Right cardiac atrium (tissue), 5 donors: ENCODE measurements around the gene UGCG. TPM values are rescaled to one million over a fixed set of nuclear protein-coding genes. Genes with fewer than 3 reads are reported as not detected.

Source experiments
- ATAC-seq, 2 donors: fragments of 200-7000 bp; cut with Tn5 transposase; one replicate each; pipeline versions ENCODE4 v1.8.0 to v1.9.1; 2020; ENCODE audit warnings: moderate library complexity in 2 of 2, mild to moderate bottlenecking in 1 of 2
- DNase-seq, 3 donors: peaks; one replicate each; pipeline ENCODE4 v3.0.0-alpha.2; 2020
- H3K27ac ChIP-seq: one replicate; pipeline ENCODE4 v1.5.1; 2013; ENCODE audit warnings: mild to moderate bottlenecking, low read length, control low read depth, moderate library complexity
- H3K27me3 ChIP-seq: one replicate; pipeline ENCODE4 v1.6.1; 2013; ENCODE audit not compliant: control insufficient read depth, insufficient read depth
- H3K4me1 ChIP-seq: one replicate; pipeline ENCODE4 v1.6.1; 2013; ENCODE audit warnings: low read length; ENCODE audit not compliant: control insufficient read depth, insufficient read depth
- H3K4me3 ChIP-seq: one replicate; pipeline ENCODE4 v1.5.1; 2013; ENCODE audit warnings: low read length, control low read depth
- H3K9me3 ChIP-seq: one replicate; pipeline ENCODE4 v1.6.1; 2013; ENCODE audit warnings: low read length; ENCODE audit not compliant: control insufficient read depth
- WGBS: extraction: QIAGEN DNeasy Blood & Tissue Kit; methylation state at CpG from one replicate; pipeline ENCODE4 v1.1.7; 2013; 5-methylcytosine and 5-hydroxymethylcytosine counted together
- intact Hi-C, 4 donors: fragments of 100-400 bp; cut with DNase I; formaldehyde crosslinking; loops; one replicate each; pipeline versions ENCODE4 v1.11.0 to v1.14.0; 2022 to 2023
- microRNA-seq, 2 donors: library from miRNA; unstranded; fragments of <30 nt; microRNA quantifications; one replicate each; pipeline ENCODE4 v1.2.0, GENCODE V29; 2020 to 2021
- polyA plus RNA-seq: library from polyadenylated mRNA; stranded (reverse); fragments of 200-250 nt; gene quantifications from one replicate; pipeline ENCODE4 v1.2.3, GENCODE V29; 2013
- total RNA-seq, 4 donors: library from RNA; stranded (reverse); fragmentation: NEBNext Ultra II Directional; extraction: Animal tissue kit (Norgen Biotek cat#: 25700); gene quantifications; one replicate each; pipeline ENCODE4 v1.2.1, GENCODE V29; 2021
- donor health status: healthy with polysubstance abuse.
- donor health status: DM: no; HTN: yes; CAD: no.
- donor health status: DM: no; HTN: no; CAD: no.
- donor health status: DM: no; HTN: yes; CAD: no; lungs with severe emphysema.
- donor health status: DM: yes; HTN: yes; CAD: no.

The UGCG gene
- total and polyA plus RNA-seq, 5 donors, result 7.1 to 13.1 (median 9.7) TPM

DNA sequence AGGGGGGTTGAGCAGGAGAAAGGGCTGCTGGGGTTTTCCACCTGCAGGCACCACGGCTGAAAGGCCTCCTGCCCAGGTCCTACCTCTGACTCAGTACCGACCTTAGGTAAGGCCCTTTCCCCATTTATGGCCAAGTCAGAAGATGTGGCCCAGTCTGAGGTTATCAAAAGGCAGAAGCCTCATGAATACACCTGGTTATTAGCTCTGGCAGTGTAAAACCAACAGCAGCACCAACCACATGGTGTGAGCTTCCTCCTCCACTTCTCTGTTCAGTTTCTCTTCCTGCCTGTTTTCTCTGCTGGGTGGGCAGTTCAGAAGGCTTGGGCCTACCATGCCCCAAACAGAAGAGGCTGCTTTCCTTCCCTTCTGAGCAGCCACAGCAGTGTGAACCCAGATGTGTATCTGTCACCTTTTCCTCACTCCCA lies 86.9 kb downstream of the UGCG start:
- no peak overlapping the region for H3K27ac ChIP-seq
- WGBS, result 89% methylated on average over 2 of the region's 2 CpGs
- DNase-seq, result no peak
- ATAC-seq, result no peak
- no peaks in the 10 kb centered on the region for H3K9me3 ChIP-seq
- H3K4me1 ChIP-seq, result no peaks in the 10 kb centered on the region
- intact Hi-C loops, result no loop called here
- no peak overlapping the region for H3K4me3 ChIP-seq
- H3K27me3 ChIP-seq, result no peaks in the 10 kb centered on the region

DNA sequence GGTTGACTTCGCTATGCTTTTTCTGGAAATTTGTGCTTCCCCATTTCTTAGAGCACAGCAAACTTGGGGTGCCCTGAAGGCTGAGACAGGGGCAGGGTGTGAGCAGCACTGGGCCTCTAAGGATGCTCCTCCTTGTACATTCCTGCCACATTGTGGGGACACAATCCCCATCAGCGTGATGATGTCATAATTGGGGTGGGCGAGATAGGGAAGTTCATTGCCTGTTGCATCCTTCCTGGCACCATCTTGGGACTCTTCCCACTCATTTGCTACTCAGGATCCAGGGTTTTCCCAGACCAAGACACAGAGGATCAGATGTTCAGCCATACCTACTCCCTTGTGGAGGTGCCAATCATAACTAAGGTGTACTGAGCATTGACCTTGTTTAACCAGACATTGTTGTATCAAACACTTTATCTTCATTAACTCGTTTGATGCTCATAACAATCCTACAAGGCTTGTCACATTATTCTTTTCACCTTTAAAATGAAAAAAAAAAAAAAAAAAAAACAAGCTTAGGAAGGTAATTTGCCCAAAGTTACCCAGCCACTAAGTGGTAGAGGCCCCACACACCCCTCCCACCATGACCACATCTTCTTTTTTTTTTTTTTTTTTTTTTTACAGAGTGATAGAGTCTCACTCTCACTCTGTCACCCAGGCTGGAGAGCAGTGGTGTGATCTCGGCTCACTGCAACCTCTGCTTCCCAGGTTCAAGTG lies 87.6 kb downstream of the UGCG start:
- no peak for DNase-seq
- no peak for ATAC-seq
- H3K27ac ChIP-seq, result no peak overlapping the region
- no peaks in the 10 kb centered on the region for H3K9me3 ChIP-seq
- H3K27me3 ChIP-seq, result no peaks in the 10 kb centered on the region
- intact Hi-C loops, result no loop called here
- H3K4me1 ChIP-seq, result no peaks in the 10 kb centered on the region
- WGBS, result 87% methylated on average over 5 of the region's 5 CpGs
- H3K4me3 ChIP-seq, result no peak overlapping the region

Small RNA genes within 50 kb of the gene (microRNA-seq; reads per million reads assigned to microRNA genes)
- gene MIR4668, result 0 to 0.54 reads per million in 2 donors

Other genes starting within 250 kb of the UGCG start
- 10 to 100 TPM; 24.7 to 31.9 (median 29.4) TPM for gene GNG10, start 235.2 kb upstream of the UGCG start, total RNA-seq
- gene GNG10, start 235.2 kb upstream of the UGCG start, polyA plus RNA-seq, result 41.9 TPM
- not detected for gene SHOC1, start 101.9 kb upstream of the UGCG start, total RNA-seq
- gene SHOC1, start 101.9 kb upstream of the UGCG start, polyA plus RNA-seq, result not detected